Skeletal muscle satellite cell (primary cell): ENCODE measurements around the gene ZNF639. TPM values are rescaled to one million over a fixed set of nuclear protein-coding genes. Genes with fewer than 3 reads are reported as not detected.
A peak's percentile ranks its signal among the peaks of the same experiment; 100 is the strongest.
"Not testable (repeated sequence)": the region's sequence is repeated elsewhere in the genome, so short reads cannot be mapped to it uniquely, and the experiment has no call there.

ENCODE experiments used
- H3K27me3 ChIP-seq: 2 replicates; pipeline ENCODE4 v1.7.0; 2013; ENCODE audit warnings: low read length; ENCODE audit not compliant: control insufficient read depth, insufficient read depth
- H3K36me3 ChIP-seq: 2 replicates; pipeline ENCODE4 v1.7.0; 2013; ENCODE audit warnings: mild to moderate bottlenecking, control low read depth, low read length; ENCODE audit not compliant: insufficient read depth
- H3K4me1 ChIP-seq: 2 replicates; pipeline ENCODE4 v1.7.0; 2013; ENCODE audit warnings: low read length; ENCODE audit not compliant: control insufficient read depth, insufficient read depth
- H3K4me2 ChIP-seq: 2 replicates; pipeline ENCODE4 v1.7.0; 2013; ENCODE audit warnings: mild to moderate bottlenecking, low read length
- H3K4me3 ChIP-seq: 2 replicates; pipeline ENCODE4 v1.7.0; 2013; ENCODE audit warnings: low read length
- H3K9ac ChIP-seq: 2 replicates; pipeline ENCODE4 v1.7.0; 2013; ENCODE audit warnings: mild to moderate bottlenecking, low read depth, low read length, moderate library complexity
- H3K9me3 ChIP-seq: replicated peaks from 2 replicates; pipeline ENCODE4 v1.7.0; 2013; ENCODE audit warnings: mild to moderate bottlenecking, control low read depth, low read length
- total RNA-seq: library from RNA; depleted of rRNA; stranded (reverse); fragments of >200 nt; gene quantifications from 2 replicates; pipeline ENCODE4 v1.2.3, GENCODE V29; 2012; rRNA removed

Gene ZNF639
- total RNA-seq: 30.7 and 33.4 TPM in 2 replicates

- H3K4me2 ChIP-seq: peak within 1 kb of the TSS; percentile 82
- peak within 1 kb of the TSS; percentile 93 for H3K4me3 ChIP-seq
- H3K4me1 ChIP-seq: peaks cover 18% of the 10 kb centered on the region
- peak within 1 kb of the TSS; percentile 97 for H3K9ac ChIP-seq
- H3K9me3 ChIP-seq: no peaks in the 10 kb centered on the region
- peaks cover 5% of the 10 kb centered on the region for H3K36me3 ChIP-seq
- H3K27me3 ChIP-seq: no peaks in the 10 kb centered on the region
These were observed at the start of gene ZNF639 for GRCh38 chr3:179322286-179323196. TSS of gene ZNF639 (plus strand) at chr3:179323031. CDS start at chr3:179328294, 5,263 bp downstream.

- not testable (repeated sequence) for H3K4me3 ChIP-seq, H3K9ac ChIP-seq
These were observed 48.4 kb upstream of the ZNF639 start for GRCh38 chr3:179274434-179274833.

GRCh38 chr3:179276001-179276400 lies 46.8 kb upstream of the ZNF639 start:
- H3K9ac ChIP-seq: no peak overlapping the region
- H3K4me2 ChIP-seq: no peak overlapping the region
- H3K27me3 ChIP-seq: peaks cover 5% of the 10 kb centered on the region
- no peaks in the 10 kb centered on the region for H3K36me3 ChIP-seq
- H3K9me3 ChIP-seq: no peaks in the 10 kb centered on the region
- H3K4me1 ChIP-seq: no peaks in the 10 kb centered on the region
- no peak overlapping the region for H3K4me3 ChIP-seq

More at GRCh38 chr3:179274434-179274833, 48.4 kb upstream of the ZNF639 start:
- not testable (repeated sequence) for H3K4me1 ChIP-seq, H3K27me3 ChIP-seq, H3K36me3 ChIP-seq, H3K4me2 ChIP-seq, H3K9me3 ChIP-seq

GRCh38 chr3:179276743-179277142 lies 46.1 kb upstream of the ZNF639 start:
- Histone ChIP-seq H3K9me3 (no peaks in the 10 kb centered on the region), H3K9ac (no peak overlapping the region), H3K4me3 (no peak overlapping the region), H3K27me3 (peaks cover 5% of the 10 kb centered on the region), H3K4me1 (no peaks in the 10 kb centered on the region), H3K36me3 (no peaks in the 10 kb centered on the region), H3K4me2 (no peak overlapping the region)

GRCh38 chr3:179278151-179278550 lies 44.7 kb upstream of the ZNF639 start:
- H3K9me3 ChIP-seq: no peaks in the 10 kb centered on the region
- no peaks in the 10 kb centered on the region for H3K4me1 ChIP-seq
- H3K4me2 ChIP-seq: no peak overlapping the region
- H3K36me3 ChIP-seq: no peaks in the 10 kb centered on the region
- no peak overlapping the region for H3K9ac ChIP-seq
- peaks cover 8% of the 10 kb centered on the region for H3K27me3 ChIP-seq
- H3K4me3 ChIP-seq: no peak overlapping the region

- no peak overlapping the region for H3K4me3 ChIP-seq
- peaks cover 10% of the 10 kb centered on the region for H3K27me3 ChIP-seq
- no peak overlapping the region for H3K4me2 ChIP-seq
- no peaks in the 10 kb centered on the region for H3K36me3 ChIP-seq
- no peak overlapping the region for H3K9ac ChIP-seq
- H3K9me3 ChIP-seq: no peaks in the 10 kb centered on the region
- H3K4me1 ChIP-seq: no peaks in the 10 kb centered on the region
These were observed 43.7 kb upstream of the ZNF639 start for GRCh38 chr3:179278932-179279693.

- Histone ChIP-seq H3K4me2 (no peak overlapping the region), H3K27me3 (peaks cover 10% of the 10 kb centered on the region), H3K9me3 (no peaks in the 10 kb centered on the region), H3K4me3 (no peak overlapping the region), H3K36me3 (no peaks in the 10 kb centered on the region), H3K9ac (no peak overlapping the region), H3K4me1 (no peaks in the 10 kb centered on the region)
These were observed 43.0 kb upstream of the ZNF639 start for GRCh38 chr3:179279837-179280236.

GRCh38 chr3:179281825-179282224 lies 41.0 kb upstream of the ZNF639 start:
- peaks cover 10% of the 10 kb centered on the region for H3K27me3 ChIP-seq
- no peak overlapping the region for H3K4me2 ChIP-seq
- no peak overlapping the region for H3K9ac ChIP-seq
- H3K4me3 ChIP-seq: no peak overlapping the region
- no peaks in the 10 kb centered on the region for H3K36me3 ChIP-seq
- H3K4me1 ChIP-seq: no peaks in the 10 kb centered on the region
- no peaks in the 10 kb centered on the region for H3K9me3 ChIP-seq

- Histone ChIP-seq H3K9ac (no peak overlapping the region), H3K4me3 (no peak overlapping the region), H3K4me1 (no peaks in the 10 kb centered on the region), H3K9me3 (no peaks in the 10 kb centered on the region), H3K36me3 (no peaks in the 10 kb centered on the region), H3K4me2 (no peak overlapping the region), H3K27me3 (peaks cover 5% of the 10 kb centered on the region)
These were observed 36.5 kb upstream of the ZNF639 start for GRCh38 chr3:179286331-179286730.

- H3K4me3 ChIP-seq: no peak overlapping the region
- no peak overlapping the region for H3K4me2 ChIP-seq
- no peaks in the 10 kb centered on the region for H3K36me3 ChIP-seq
- H3K27me3 ChIP-seq: peaks cover 6% of the 10 kb centered on the region
- no peaks in the 10 kb centered on the region for H3K9me3 ChIP-seq
- no peak overlapping the region for H3K9ac ChIP-seq
- H3K4me1 ChIP-seq: no peaks in the 10 kb centered on the region
These were observed 34.0 kb upstream of the ZNF639 start for GRCh38 chr3:179288845-179289244.

GRCh38 chr3:179289295-179289694 lies 33.5 kb upstream of the ZNF639 start:
- Histone ChIP-seq H3K9me3 (no peaks in the 10 kb centered on the region), H3K4me1 (no peaks in the 10 kb centered on the region), H3K4me3 (no peak overlapping the region), H3K27me3 (peaks cover 6% of the 10 kb centered on the region), H3K36me3 (no peaks in the 10 kb centered on the region), H3K4me2 (no peak overlapping the region), H3K9ac (no peak overlapping the region)
